ENCODE data around the gene DHH.

Gene DHH

DNA sequence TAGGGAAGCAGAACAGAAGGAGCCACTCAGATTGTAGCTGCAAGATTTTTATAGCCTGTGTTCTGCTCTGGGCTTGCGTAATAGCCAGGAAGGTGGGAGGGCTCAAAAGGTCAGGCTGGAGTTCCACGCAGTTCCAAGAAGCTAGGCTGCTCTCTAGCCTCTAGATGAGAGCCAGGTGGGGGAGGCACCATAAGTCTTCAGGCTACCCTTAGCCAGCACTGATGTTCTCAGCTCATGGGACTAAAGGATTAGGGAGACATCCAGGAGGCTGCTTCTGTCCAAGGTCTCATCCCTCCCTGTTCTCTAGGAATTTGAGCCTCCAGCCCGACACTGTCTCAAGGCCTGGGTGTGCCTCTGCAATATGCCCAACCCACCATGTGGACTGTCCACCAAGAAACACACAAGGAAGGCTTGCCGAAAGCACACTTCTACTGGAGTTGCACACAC, 14.4 kb upstream of the DHH start:
- DNase-seq = no peak

DNA sequence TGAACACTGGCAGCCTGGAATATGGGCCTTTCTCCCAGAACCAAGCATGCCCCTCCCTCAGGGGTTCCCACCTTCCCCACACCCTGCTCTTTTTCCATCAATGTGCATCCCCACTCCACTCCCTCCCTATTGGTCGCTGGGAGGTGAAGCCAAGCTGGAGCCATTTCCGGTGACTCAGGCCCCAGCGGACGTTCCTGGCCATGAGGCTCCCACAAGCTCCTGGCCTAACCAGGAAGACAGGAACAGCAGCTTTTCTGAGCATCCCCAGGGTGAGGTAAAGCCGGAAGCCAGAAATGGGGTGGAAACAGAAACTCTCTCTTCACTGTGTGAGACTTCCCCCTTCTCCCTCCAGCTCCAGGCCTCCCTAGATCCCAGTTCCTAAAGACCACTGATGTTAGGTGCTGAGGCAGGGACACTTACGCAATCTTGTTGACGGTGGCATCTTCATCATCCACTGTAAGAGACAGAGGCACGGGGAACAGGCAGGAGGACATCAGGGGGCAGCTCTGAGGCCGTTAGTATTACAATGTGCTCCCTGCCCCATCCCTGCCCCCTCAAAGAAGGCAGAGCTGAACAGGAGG, 11.0 kb upstream of the DHH start:
- no peak for DNase-seq

DNA sequence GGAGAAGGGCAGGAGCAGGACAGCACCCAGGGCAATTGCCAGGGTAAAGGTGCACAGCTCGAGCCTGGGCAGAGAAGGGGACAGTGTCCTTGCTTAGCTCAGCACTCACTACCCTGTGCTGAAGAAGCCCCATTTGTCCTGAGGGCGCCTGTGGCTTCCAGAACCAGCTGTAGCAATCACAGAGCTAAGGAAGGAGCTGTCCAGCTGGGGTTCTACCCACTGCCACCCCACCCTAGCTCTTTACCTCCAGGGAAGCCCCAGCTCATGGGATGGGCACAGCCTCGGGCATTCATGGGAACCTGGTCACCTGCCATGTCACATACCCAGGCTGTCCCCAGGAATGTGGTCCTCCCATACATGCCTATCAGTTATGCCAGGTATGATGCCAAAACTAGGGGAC, 10.2 kb upstream of the DHH start:
- DNase-seq = no peak

DNA sequence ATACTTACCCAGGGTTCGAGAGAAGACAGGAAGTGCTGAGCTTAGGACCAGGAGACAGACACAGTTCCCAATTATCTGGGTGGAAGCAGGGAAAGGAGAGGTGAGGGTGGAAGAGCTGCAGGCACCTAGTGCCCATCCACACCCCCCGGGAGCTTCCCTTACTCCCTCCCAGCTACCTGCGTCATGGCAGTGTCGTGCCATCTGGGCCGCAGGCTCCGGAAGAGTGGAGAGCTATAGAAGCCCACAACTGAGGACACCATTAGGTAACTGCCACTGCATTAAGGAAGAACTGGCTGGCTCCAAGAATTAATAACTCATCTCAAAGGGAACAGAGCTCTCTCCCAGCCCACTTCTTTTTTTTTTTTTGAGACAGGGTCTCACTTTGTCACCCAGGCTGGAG, 5.8 kb upstream of the DHH start:
- no peak for DNase-seq

DNA sequence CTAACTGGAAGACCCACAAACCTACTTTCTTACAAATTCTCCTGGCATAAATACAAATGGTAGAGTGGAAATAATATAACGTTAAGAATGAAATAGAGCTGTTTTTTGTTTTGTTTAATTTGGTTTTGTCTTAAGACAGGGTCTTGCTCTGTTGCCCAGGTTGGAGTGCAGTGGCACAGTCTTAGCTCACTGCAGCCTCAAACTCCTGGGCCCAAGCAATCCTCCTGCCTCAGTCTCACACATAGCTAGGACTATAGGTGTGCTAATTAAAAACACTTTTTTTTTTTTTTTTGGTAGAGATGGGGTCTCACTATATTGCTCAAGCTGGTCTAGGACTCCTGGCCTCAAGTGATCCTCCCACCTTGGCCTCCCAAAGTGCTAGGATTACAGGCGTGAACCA, 4.1 kb upstream of the DHH start:
- no peak for DNase-seq

DNA sequence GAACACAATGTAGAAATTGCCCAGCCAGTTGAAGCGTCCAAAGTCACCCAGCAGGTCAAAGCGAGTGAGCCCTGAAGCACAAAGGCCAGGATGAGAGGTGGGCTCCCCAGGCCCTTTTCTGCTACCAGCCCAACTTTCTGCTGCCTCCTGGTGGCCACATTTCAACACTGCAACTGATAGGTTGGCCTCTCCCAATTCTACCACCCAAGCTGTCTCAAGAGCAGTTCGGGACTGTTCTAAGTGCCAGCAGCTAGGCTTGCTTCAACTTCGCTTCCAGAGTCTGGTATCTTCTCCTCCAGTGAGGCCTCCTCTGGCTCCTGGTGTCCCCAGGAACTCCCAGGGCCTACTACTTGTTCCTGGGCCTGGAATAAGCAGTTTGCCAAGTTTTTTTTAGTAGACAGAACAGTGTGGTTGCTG, 3.4 kb upstream of the DHH start:
- peak; percentile 6 for DNase-seq

DNA sequence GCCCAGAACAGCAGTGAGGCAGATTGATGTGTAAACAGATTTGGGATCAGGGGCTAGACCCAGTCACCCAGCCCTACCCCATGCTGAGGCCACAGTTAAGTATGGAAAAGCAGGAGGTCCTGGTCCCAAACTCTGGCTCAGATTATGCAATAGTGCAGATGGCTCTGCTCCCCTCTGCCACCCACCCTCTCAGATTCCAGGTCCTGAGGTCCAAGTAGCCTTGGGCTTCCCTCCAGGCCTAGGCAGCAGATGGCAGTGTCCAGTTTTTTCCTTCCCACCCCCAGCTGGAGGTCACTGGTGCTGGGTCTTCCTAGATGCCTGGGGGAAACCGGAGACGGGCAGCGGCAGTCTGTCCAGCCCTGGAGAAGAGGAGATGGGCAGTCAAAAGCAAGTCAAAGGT, 2.8 kb upstream of the DHH start:
- no peak for DNase-seq

DNA sequence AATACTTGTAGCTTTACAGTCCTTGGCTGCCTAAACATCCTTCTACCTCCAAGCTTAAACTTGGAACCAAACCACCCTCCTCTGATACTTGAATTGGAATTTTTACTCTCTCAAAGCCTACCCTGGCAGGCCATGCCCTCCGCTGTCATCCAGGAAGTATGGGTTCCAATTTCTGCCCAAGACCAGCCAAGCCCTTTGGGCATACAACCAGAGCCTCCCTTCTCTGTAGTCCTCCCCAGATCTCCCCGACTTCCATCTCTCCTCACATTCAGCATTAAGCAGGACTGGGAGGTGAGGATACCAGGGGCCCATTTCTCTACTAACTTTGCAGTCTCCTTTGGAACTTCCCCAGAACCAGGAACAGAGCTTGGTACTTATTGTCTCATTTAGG, 369 bp upstream of the DHH start:
- DNase-seq = no peak

DNA sequence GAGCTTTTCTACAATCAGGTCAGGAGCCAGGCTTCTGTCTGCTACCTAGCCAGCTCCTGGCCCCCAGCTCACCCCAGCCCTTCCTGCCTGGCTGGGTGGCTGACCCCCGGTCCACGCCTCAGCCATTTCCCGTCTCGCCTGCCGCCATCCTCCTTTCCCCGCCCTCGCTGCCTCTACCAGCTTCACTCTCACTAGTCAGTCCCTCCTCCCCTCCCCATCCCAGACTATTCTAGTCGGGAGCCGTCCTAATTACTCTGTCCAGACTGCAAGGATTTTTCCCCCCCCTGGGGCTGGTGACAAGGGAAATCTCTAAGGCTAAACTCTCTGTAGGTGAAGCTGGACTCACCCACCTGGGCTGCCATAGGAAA, 825 bp downstream of the DHH start:
- no peak for DNase-seq

DNA sequence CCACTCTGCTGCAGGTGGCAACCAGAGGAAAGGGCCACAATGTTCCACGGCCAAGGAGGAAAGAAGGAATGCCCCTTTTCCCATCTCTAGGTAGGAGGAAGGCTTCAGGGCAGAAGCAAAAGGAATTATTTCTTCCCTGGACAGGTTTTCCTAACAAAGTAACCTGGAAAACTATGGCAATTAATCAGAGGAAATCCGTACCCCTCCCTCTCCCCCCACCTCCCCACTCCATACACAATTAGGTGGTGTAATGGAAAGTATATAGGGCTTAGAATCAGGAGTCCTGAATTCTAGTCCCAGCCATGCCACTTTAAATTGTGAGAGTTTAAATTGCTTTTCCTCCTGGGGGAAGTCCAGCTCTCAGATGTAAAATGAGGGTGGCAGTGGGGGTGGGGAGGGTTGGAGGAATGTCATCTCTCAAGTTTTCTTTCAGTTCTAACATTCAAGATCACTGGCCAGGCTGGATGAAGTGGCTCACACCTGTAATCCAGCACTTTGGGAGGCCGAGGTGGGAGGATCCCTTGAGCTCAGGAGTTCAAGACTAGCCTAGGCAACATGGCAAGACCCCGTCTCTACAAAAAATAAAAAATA, 1.7 kb downstream of the DHH start:
- DNase-seq = no peak

DNA sequence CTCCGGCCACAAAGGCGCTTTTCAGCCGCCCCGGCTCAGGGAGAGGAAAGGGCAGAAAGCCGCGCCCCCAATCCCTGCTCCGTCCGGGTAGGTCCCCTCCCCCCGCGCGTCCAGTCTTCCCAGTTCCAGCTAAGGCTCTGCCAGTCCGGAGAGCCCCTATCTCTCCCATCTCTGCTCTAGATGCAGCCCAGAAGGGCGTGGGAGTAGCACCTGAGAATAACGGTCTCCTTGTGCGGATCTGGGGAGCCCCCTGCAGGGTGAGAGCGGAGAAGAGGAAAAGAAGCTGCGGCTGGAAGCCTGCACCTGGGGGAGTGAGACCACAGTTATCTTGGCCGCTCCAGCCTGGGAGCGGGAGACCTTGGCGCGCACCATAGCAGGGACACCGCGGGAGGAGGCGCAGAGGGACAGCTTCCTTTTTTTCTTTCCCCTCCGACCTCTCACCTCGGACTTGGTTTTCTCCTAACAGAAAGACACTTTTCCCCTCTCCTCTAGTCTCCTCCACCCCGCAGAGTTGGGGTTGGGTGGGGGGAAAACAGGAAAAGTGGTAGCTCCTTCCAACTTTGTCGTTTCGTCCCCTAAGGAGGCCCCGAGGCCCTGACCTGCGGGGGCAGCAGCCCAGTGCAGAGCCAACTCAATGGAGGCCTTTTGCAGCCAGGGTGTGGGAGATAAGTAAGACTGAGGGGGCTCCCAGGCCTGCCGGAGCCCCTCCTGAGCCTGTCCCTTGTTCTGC, 2.4 kb downstream of the DHH start:
- no peak for DNase-seq

DNA sequence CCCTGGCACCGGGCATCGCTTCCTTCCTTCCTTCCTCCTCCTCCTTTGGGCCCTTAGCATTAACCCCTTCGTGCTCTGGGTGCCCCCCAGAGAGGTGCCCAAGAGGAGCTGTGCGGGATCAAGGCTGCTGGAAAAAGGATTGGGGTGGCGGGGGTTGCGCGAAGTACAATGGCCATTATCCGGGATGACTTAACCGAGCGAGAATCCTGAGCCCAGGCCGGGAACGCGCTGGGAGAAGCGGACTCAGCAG, 2.8 kb downstream of the DHH start:
- DNase-seq = no peak

DNA sequence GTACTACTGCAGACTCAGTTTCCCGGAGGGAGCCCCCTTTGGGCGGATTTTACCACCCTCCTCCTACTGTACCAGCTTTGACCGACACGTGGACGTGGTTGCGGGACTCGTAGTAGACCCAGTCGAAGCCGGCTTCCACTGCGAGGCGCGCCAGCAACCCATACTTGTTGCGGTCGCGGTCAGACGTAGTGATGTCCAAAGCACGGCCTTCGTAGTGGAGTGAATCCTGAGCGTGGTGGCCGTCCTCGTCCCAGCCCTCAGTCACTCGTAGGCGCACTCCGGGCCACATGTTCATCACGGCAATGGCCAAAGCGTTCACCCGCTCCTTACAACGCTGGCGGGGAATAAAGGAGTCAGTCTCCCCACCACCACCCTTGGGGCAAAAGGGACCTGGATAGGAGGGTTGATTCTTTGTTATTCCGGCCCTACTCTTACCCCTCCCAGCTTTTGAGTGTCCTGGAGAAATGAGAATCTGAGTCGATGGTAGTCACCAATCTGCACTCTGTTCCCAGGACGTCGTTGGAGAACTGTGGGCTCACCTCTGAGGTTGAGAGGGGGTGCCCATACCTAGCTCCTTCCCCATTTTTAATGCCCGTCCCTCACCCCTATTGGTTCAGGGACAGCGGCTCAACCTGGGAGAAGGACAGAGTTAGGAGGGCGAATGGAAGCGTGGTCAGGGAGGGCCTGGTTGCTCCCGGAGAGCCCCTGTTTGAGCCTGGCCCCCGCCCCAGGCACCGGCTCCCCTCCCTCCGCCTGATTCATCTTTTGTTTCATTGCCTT, 3.4 kb downstream of the DHH start:
- no peak for DNase-seq

DNA sequence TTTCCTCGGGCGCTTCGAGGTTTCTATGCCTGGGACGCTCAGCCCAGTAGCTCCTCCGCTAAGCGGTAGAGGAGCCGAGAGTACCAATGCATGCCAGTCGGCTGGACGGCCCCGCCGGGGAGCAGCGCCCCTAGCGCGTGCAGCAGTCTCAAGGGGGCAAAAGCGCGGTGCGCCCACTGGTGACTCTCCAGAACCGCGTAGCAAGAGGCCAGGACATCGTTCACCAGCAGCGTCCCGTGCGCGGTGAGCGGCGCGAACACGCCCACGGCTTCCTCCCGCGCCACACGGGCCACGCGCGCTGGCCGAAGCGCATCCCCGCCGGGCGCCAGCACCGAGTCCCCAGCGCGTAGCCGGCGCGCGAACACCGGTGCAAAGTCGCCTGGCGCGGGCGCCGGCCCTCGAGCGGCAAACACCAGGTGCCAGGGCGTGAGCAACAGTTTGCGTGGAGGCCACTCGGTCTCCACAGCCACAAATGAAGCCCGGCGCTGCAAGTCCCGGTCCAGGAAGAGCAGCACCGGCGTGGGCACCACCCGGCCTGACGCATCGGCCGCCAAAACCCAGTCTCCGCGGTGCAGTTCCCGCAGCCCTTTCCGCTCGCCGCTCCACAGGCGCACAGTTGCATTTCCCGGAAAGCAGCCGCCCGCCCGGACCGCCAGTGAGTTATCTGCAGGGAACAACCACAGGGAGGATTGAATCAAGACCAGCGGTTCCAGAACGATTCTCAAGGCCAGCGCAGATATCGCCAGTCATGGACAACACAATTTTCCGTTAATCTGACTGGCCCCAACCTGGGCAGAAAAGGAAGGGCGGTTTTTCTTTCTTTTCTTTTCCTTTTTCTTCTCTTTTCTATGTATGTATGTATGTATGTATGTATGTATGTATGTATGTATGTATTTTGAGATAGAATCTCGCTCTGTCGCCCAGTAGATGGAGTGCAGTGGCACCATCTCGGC, 4.5 kb downstream of the DHH start:
- DNase-seq = no peak

DNA sequence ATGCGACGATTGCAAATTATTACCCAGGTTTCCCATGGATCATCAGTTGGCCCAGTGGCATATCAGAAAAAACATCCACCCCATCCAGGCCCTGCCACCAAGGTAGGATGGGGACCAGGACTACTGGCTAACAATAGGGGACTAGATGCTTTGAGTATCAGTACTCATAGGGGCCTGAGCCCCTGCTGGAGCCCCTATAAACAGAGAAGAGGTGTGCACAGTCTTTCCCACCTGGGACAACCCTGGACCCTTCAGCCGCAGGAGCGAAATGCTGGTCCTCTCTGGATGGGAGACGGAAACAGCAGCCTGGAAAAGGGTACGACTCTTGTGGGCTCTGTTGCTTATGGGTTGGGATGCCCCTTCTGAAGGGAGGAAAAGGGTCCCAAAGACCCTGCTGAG, 5.7 kb downstream of the DHH start:
- no peak for DNase-seq

DNA sequence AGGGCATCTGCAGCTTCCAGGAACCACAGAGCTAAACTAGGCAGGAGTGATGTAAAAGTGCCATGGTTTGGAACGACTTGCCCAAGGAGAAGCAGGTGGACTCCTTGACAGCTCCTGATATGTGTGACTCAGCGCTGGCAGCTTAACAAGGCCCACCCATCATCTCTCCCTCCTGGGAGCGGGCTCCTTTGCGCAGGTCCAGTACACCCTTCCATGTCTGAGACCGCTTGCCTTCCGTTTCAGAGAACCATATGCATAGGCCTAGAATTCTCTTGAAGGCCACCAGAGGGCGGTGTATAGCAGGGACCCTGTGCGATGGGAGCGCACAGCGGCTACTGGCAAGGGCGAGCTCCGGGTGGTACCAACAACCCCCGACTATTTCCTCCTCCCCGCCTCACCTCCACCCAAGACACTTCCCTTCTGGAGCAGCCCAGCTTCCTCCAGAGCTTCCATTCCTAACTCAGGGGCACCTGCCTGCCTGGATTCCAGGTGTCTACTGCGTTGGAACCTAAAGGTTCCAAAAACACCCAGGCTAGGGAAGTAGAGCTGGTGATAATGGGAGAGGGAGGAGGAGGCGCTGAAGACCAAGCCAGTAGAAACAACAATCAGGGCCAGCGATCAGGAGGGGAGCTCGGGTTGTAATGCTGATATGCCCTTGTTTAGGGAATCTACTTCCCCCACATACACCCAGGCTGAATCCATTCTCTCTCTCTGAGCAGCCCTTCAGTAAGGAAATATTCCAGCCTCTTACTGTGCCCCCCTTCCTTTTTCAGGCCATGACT, 6.3 kb downstream of the DHH start:
- DNase-seq = peak; percentile 85

DNA sequence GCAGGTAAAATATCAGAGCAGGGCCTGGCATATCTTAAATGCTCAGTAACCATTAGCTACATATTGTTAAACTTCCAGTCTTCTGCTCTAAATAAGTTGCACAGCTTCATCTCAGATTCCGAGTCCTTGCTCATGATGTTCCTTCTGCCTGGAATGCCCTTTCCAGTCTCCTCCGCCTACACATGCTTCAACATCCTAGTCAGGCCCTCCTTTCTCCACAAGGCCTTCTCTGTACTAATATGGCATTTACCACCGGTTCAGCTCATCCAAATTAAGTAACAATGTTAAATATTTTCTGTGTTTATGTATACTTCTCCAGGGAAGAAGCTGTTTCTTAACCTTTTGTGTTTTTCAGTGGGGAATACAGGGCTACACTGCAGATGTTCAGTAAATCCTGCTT, 8.5 kb downstream of the DHH start:
- DNase-seq = no peak

DNA sequence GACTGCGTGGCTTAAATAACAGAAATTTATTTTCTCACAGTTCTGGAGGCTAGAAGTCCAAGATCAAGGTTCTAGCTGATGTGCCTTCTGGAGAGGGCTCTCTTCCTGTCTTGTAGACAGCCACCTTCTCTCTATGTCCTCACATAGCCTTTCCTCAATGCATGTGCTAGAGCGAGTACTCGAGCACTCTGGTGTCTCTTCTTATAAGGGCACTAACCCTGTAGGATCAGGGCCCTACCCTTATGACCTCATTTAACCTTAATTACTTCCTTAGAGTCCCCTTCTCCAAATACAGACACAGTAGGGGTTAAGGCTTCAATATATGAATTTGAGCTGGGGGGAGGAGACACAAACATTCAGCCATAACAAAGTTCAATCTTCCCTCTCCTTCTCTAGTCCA, 10.2 kb downstream of the DHH start:
- DNase-seq = no peak

DNA sequence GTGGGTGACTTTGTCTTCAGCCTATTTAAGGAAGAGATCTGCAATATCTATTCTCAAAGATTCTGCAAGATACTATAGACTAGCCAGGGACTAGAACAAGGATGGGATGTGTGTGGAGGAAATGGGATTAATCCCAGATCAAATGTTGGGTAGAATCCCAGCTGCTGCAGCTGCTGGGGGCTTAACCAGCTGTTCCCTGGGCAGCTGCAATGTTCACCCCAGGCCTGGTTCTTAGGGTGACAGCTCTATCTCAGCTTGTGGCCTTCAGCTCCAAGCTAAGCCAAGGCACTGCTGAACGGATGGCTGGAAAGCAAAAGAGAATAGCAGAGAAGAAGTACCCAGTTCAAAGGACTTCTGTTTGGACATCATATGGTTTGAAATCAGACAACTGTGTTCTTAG, 14.8 kb downstream of the DHH start:
- no peak for DNase-seq

DNA sequence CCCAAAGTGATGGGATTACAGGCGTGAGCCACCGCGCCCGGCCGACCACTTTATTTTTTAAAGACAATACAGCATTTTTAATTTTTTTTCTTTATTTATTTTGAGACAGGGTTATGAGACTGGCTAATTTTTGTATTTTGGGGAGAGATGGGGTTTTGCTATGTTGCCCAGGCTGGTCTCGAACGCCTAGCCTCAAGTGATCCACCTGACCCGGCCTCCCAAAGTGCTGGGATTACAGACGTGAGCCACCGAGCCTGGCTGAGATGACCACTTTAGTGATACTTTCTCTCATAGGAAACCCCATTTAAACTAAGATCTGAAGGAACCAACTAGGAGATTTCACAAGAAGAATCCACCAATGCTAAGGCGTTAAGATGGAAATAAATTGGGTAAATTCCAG, 23.6 kb downstream of the DHH start:
- DNase-seq = no peak

DNA sequence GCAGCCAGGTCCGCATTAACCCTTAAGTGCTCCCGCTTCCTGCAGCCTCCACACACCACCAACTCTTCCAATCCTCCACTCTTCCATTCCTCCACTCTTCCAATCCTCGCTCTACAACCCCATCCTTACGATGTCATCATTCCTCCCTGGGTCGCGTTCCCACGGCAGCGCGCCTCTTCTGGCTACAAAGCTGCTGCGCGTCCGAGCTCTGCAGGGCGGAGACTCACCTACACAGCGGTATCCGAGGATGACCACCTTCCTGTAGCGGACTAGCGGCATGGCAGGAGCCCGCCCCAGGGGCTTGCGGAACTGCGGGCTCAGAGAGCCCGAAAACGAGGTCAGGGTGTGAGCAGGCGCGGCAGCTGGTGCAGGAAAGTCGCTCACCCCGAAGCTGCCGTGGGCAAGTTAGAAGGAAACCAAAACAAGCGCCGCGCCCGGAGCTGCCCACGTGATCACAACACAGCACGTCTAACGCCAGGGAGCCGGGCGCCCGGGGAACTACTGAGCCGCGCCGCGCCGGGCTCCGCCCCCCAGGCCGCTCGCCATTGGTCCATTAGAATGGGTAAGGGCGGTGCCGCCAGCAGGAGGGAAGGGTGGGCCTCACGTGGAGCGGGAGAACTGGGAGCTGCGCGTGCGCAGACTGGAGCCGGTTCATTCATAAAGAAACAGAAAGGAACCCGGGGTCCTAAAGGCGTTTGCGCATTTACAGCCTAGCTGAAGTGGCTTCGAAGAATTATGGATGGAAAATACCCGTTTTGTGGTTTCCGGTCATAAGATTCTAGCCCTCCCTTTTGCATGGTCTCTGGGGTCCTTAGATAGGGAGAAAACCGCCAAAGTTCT, 24.9 kb downstream of the DHH start, which contains the start of gene RHEBL1:
RHEBL1 (minus strand) TSS at position 473 of the 840 bp plus-strand sequence; CDS start at position 279, 194 bp downstream.
- DNase-seq = peak; percentile 89

Measured in NCI-H2029 treated with DMSO at 0.1 percent for 48 hours (cell line).